NT2/D1 (cell line): ENCODE results near the gene NFU1.

Source experiments
- SUZ12 ChIP-seq: IDR thresholded peaks from 2 replicates; pipeline ENCODE4 v1.6.1; 2011; ENCODE audit not compliant: insufficient read length, insufficient read depth; ENCODE audit errors: extremely low read depth
- YY1 ChIP-seq: IDR thresholded peaks from 2 replicates; pipeline ENCODE4 v1.6.1; 2011; ENCODE audit not compliant: insufficient read length, insufficient read depth
- ZNF274 ChIP-seq: IDR thresholded peaks from 2 replicates; pipeline ENCODE4 v1.6.1; 2011; ENCODE audit warnings: mild to moderate bottlenecking, low read depth, low read length

DNA sequence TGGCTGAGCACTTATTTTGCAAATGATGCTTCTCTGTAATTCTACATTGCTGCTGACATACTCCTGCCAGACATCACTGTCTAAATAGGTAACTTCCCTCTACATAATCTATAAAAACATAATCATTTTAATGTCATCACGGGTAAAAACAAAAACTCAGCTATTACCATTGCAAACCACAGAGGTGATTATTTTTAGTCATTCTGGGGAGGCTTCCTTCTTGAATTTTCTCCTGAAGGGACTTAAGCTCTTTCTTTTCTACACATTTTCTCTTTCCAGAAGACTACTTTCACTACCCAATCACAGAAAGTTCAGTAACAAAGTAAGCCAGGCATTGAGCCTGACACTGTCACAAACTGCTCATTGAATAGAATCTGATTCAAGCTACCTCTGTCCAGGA, 40.4 kb upstream of the NFU1 start:
- TF ChIP-seq YY1 (no peak), ZNF274 (no peak), SUZ12 (no peak)
